Germinal center (tissue), 1 donor: ENCODE measurements around the gene INSC.
"Not testable (repeated sequence)": the region's sequence is repeated elsewhere in the genome, so short reads cannot be mapped to it uniquely, and the experiment has no call there.

Experiments used
- DNase-seq: peaks from one replicate; pipeline ENCODE4 v3.0.0; 2012; ENCODE audit warnings: mixed read lengths, low spot score

INSC gene

GRCh38 chr11:15114501-15115475 is at the start of gene INSC:
Gene INSC (plus strand): TSS chr11:15114923. CDS start chr11:15149175, 34,252 bp downstream.
- DNase-seq: no peak

- not testable (repeated sequence) for DNase-seq
These were observed 45.0 kb upstream of the INSC start for GRCh38 chr11:15069751-15070150.

- DNase-seq: no peak
These were observed 43.0 kb upstream of the INSC start for GRCh38 chr11:15071556-15072255.

- DNase-seq: no peak
These were observed 42.1 kb upstream of the INSC start for GRCh38 chr11:15072551-15073143.

- DNase-seq: peak; percentile 12
These were observed 41.1 kb upstream of the INSC start, which contains the start of gene CALCB for GRCh38 chr11:15073361-15074205. Gene CALCB (plus strand): TSS chr11:15073593. CDS start chr11:15074719, 1,126 bp downstream.

- DNase-seq: peak; percentile 57
These were observed 40.2 kb upstream of the INSC start for GRCh38 chr11:15074206-15075161.

- no peak for DNase-seq
These were observed 39.6 kb upstream of the INSC start for GRCh38 chr11:15075162-15075526.

- DNase-seq: no peak
These were observed 23.5 kb upstream of the INSC start for GRCh38 chr11:15091175-15091574.

GRCh38 chr11:15091625-15092024 is 23.1 kb upstream of the INSC start:
- DNase-seq: no peak

GRCh38 chr11:15093432-15093831 is 21.3 kb upstream of the INSC start:
- DNase-seq: no peak

GRCh38 chr11:15095736-15096228 is 18.9 kb upstream of the INSC start:
- DNase-seq: no peak

GRCh38 chr11:15097411-15097810 is 17.3 kb upstream of the INSC start:
- DNase-seq: no peak

GRCh38 chr11:15099267-15099666 is 15.5 kb upstream of the INSC start:
- no peak for DNase-seq

- peak; percentile 48 for DNase-seq
These were observed 13.5 kb upstream of the INSC start for GRCh38 chr11:15101072-15101709.

- no peak for DNase-seq
These were observed 10.6 kb upstream of the INSC start for GRCh38 chr11:15104166-15104565.

- DNase-seq: no peak
These were observed 8.3 kb upstream of the INSC start for GRCh38 chr11:15106201-15106965.

GRCh38 chr11:15107730-15108515 is 6.8 kb upstream of the INSC start:
- no peak for DNase-seq

- DNase-seq: no peak
These were observed 6.1 kb upstream of the INSC start for GRCh38 chr11:15108592-15109130.
